ENCODE measurements around the gene HMGCS2.
A peak's percentile ranks its signal among the peaks of the same experiment; 100 is the strongest.
"Not testable (repeated sequence)": the region's sequence is repeated elsewhere in the genome, so short reads cannot be mapped to it uniquely, and the experiment has no call there.

The HMGCS2 gene

DNA sequence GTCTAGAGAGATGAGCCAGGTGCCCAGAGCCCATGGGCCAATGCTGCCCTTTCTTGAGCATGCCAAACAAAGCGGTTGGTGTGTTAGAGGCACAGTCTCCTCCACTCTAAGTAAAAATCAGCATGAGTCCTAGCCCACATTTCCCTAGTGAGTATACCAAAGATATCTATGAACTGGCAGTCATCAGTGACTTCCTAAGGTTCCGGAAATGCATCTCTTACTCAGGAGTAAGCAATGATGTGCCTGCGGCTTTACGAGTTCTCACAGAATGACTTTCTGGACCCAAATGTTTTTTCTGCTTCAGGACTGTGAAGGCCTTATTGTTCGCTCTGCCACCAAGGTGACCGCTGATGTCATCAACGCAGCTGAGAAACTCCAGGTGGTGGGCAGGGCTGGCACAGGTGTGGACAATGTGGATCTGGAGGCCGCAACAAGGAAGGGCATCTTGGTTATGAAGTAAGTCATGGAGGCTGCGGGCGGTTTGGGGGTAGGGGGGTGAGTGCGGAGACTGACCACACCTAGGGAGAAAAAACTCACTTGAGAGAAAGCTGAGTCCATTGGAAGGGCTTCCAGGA, 47.8 kb downstream of the HMGCS2 start:
- TF ChIP-seq POLR2A (IDR thresholded peaks at IDR 0.05; ENCODE audit: low read depth, low read length) = no peak
- FAIRE-seq (no peak), DNase-seq (ENCODE audit: insufficient read length, low spot score) (no peak)

DNA sequence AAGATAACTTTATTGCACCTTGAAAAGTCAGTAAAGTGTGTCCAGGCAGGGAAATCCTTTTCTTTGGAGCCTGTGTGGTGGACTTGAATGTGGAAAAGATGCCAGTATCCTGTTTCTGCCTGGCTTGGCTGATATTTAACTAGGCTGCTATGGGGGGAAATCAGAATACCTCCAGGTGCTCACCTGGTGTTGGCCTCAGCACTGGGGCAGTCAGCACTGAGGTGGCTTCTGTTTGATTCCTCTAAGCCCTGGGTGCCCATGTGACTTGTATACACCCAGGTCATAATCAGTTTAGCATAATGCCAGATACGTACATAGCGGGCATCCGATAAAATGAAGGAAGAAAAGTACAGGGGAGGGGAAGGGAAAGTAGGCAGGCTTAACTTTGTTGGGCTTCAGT, 49.7 kb downstream of the HMGCS2 start:
- no peak for DNase-seq (ENCODE audit: insufficient read length, low spot score)
- no peak for FAIRE-seq
- TF ChIP-seq POLR2A (IDR thresholded peaks at IDR 0.05; ENCODE audit: low read depth, low read length) = no peak

DNA sequence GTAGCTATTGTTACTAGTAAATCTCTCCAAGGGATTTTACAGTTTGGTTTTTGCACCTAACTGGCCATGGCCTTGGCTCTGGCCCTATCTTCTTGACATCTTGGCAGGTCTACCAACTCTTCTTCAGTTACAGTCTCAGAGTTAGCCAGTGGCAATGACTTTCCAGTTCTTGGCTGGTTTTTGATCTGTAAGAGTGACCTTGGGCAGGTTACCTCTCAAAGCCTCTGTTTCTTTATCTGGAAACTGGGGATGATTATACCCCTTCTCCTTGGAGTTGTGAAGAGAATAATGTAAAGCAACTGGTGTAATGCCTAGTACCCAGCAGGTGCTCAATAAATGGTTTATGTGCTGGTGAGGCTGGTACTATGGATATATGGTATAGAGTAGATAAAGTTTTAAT, 50.3 kb downstream of the HMGCS2 start:
- TF ChIP-seq POLR2A (IDR thresholded peaks at IDR 0.05; ENCODE audit: low read depth, low read length) = no peak
- FAIRE-seq (no peak), DNase-seq (ENCODE audit: insufficient read length, low spot score) (no peak)

DNA sequence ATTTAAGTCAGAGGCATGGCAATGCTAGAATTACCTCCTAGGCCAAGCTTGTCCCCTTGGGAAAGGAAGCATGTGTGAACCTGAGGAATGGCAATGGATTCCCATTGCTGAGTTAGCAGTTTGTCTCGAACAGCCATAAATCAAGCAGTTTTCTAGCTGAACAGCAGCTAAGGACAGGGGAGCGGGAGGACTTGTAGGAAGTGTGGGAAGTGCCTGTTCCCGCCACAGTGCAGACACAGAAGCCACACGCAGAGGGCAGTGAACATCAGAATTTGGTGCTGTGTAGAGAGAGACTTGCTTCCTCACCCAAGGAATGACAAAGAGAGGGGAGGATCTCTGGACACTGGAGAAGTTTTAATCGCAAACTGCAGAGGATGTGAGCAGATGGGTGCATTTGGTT, 53.2 kb downstream of the HMGCS2 start:
- no peak for TF ChIP-seq POLR2A (IDR thresholded peaks at IDR 0.05; ENCODE audit: low read depth, low read length)
- no peak for FAIRE-seq
- DNase-seq (ENCODE audit: insufficient read length, low spot score) = no peak

DNA sequence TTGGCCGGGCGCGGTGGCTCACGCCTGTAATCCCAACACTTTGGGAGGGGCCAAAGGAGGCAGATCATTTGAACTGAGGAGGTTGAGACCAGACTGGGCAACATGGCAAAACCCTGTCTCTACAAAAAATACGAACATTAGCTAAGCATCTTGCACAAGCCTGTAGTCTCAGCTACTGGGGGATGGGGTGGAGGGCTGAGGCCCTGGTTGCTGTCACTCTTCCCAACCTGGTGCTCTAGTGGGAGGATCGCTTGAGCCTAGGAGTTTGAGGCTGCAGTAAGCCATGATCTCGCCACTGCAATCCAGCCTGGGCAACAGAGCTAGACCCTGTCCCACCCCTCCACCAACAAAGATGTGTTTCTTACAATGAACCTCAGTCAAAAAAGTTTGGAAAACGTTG, 54.1 kb downstream of the HMGCS2 start:
- DNase-seq (ENCODE audit: insufficient read length, low spot score) (no peak), FAIRE-seq (no peak)
- TF ChIP-seq POLR2A (IDR thresholded peaks at IDR 0.05; ENCODE audit: low read depth, low read length) = no peak

DNA sequence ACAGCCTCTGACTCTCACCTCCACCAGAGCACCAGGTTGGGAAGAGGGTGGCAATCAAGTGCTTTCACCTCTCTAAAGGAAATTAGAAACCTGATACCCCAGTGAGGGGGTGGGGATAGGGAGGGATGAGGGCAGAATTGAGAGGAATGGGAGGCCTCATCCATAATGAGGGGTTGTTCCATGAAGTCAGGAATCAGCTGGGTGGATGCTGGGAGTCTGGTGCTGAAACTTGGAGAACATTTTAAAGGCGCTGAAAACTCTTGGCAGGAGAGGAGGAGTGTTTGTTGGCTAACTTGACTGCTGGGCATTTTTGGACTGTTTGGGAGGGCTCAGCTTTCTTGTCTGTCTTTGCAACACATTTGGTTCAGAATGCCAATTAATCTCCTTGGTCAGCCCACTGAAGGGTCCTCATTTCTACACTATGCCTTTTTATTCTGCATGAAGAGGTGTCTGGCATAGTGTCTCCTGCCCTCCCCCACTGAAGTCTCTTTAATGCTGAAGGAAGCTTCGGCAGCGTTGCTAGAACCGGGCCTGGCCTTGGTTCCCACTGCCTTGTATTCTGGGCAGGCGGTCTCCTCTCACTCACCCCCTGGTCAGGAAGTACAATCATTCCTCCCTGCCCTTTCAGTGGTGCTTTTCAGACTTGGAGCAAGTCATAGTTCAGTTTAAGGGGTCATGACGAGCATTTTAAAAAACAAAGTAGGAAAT, 54.8 kb downstream of the HMGCS2 start:
- FAIRE-seq (no peak), DNase-seq (ENCODE audit: insufficient read length, low spot score) (no peak)
- TF ChIP-seq POLR2A (IDR thresholded peaks at IDR 0.05; ENCODE audit: low read depth, low read length) = no peak

DNA sequence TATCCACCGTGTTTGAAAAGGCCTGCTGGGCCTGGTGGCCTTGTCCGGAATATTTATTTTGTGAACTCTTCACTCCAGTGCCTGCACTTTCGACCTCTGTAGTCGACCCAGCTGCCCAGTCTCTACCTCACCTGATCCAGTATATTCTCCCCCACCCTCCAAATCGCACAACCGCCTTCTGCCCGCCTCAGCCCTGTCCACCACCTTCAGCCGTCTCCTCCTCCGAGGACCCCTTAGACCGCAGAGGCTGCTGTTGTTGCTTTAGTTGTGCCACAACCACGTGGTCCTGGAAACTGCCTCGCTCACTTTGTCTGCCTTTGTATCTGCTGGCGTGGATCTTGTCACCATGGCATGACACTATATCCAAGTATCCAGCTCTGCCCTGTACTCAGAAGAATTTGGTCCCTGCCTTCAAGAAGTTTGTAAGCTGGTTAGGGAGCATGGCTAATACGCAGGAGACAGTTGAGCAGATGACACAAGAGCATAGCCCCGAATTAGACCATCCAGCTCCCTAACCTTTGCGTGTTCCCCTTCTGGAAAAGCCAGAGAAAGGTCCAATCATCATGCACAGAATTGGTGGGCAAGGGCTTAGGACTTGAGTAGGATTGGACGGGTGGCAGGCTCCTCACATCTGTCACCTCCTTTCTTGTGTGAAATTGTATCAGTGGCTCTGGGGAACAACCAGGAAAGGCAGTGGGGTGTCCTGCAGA, 55.5 kb downstream of the HMGCS2 start:
- FAIRE-seq = no peak
- TF ChIP-seq POLR2A (IDR thresholded peaks at IDR 0.05; ENCODE audit: low read depth, low read length) = no peak
- DNase-seq (ENCODE audit: insufficient read length, low spot score) = no peak

DNA sequence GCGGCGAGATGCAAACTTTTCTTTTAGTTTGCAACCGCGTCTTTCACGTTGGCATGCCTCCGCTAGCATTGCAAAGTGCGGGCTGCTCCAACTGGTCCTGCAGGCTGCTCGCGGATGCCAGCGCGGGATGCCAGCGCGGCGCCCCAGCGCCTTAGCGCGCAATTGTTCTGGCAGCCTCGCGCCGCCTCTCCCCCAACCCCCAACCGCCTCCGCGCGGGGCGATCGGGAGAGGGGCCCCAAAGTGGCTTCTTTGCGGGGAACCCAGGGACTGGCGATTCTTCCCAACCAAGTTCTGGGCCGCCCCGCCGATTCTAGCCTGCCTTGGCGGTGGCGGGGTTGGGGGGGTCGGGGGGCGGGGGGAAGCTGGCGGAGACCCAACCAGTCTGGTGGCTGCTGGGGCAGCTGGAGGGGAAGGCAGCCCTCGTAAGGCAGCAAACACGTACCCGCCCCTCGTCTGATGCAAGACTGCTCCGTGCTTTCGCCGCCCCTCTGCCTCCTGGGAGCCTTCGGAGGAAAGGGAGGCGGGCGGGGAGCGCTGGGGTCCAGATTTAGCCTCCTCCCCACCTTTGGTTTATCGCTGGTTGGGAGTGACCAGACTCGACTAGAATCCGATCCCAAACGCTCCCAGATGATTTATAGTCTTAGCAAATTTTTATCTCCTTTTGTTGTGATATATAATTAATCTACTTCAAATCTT, 56.2 kb downstream of the HMGCS2 start:
- no peak; the same call in 1 of the 2 replicates for TF ChIP-seq POLR2A (IDR thresholded peaks at IDR 0.05; ENCODE audit: low read depth, low read length)
- FAIRE-seq = no peak
- DNase-seq (ENCODE audit: insufficient read length, low spot score) = peak; percentile 82

DNA sequence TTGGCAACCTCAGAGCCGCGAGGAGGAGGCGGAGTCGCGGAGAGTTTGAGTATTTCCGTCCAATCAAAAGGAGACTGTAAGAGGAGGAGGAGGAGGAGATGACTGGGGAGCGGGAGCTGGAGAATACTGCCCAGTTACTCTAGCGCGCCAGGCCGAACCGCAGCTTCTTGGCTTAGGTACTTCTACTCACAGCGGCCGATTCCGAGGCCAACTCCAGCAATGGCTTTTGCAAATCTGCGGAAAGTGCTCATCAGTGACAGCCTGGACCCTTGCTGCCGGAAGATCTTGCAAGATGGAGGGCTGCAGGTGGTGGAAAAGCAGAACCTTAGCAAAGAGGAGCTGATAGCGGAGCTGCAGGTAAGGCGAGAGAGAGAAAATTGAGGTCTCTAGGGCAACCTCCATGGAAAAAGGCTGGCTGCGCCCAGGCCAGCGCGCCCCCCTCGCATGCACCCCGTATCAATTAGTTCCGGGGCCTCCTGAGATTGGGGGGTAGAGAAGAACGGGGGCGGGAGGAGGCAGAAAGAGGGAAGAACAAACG, 56.8 kb downstream of the HMGCS2 start, which contains the start of gene PHGDH:
TSS of gene PHGDH (plus strand) at position 131 of the 538 bp plus-strand sequence. CDS start at position 220, 89 bp downstream.
- FAIRE-seq = peak; percentile 74
- DNase-seq (ENCODE audit: insufficient read length, low spot score) = peak; percentile 84
- peak; percentile 64 for TF ChIP-seq POLR2A (IDR thresholded peaks at IDR 0.05; ENCODE audit: low read depth, low read length)

DNA sequence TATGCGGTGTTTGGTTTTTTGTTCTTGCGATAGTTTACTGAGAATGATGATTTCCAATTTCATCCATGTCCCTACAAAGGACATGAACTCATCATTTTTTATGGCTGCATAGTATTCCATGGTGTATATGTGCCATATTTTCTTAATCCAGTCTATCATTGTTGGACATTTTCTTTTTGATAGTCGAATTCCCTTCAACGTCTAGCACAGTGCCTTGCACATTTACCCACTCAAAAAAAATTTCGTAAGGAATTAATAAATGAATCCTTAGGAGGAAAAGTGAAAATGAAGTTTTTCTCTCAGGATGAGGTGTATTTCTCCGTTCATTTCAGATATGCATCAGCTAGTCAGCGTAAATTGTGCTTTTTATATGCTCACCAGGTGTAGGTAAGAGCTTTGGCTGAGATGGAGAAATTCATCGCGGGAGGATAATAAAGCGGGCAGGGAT, 57.3 kb downstream of the HMGCS2 start:
- not testable (repeated sequence) for DNase-seq (ENCODE audit: insufficient read length, low spot score); FAIRE-seq

DNA sequence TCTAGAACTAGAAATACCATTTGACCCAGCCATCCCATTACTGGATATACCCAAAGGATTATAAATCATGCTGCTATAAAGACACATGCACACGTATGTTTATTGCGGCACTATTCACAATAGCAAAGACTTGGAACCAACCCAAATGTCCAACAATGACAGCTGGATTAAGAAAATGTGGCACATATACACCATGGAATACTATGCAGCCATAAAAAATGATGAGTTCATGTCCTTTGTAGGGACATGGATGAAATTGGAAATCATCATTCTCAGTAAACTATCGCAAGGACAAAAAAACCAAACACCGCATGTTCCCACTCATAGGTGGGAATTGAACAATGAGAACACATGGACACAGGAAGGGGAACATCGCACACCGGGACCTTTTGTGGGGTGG, 62.1 kb downstream of the HMGCS2 start:
- not testable (repeated sequence) for FAIRE-seq

DNA sequence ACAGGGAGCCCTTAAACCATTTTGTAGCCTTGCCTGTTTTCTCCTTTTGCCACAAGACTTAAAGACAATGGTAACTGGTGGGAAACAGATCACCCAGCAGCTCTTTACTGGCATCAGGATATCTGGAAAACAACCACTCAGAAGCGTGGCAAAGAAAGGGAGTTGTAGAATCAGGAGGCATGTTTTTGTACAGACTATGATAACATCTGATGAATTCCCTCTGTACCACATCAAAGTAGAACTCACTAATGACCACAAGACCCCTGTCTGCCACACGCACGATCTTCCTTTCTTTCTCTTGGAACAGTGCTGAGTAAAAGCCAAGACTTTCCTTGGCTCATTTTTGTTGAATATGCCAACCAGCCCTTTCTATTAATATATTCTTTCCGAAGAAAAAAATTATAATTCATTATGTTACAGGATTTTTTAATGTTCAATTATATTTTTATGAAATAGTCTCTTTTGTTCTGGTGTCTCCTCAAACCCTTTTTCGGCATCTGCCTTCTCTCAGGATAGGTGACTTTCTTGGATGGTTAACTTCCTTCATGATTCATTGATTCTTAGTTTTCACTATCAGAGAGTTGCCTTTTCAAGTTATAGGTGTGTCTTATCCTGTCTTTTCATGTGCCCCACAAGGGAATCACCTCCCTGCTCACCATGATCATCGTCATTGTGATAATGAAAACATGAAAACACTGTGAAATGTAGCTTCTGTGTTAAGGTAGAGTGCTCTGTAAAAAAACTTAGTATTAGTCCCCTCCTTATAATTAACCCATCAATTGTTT, 64.8 kb downstream of the HMGCS2 start:
- DNase-seq (ENCODE audit: insufficient read length, low spot score) = no peak
- no peak for FAIRE-seq
- no peak for TF ChIP-seq POLR2A (IDR thresholded peaks at IDR 0.05; ENCODE audit: low read depth, low read length)

More for the DNA sequence above, 62.1 kb downstream of the HMGCS2 start:
- DNase-seq (ENCODE audit: insufficient read length, low spot score) = not testable (repeated sequence)

DNA sequence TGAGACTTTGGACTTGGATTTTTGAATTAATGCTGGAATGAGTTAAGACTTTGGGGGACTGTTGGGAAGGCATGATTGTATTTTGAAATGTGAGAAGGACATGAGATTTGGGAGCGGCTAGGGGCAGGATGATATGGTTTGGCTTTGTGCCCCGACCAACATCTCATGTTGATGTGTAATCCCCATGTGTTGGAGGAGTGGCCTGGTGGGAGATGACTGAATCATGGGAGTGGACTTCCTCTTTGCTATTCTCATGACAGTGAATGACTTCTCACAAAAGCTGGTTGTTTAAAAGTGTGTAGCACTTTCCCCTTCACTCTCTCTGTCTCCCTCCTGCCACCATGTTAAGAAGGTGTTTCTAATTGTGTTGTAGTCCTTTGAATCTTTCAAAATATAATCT, 66.3 kb downstream of the HMGCS2 start:
- FAIRE-seq (peak; percentile 79), DNase-seq (ENCODE audit: insufficient read length, low spot score) (no peak)
- no peak for TF ChIP-seq POLR2A (IDR thresholded peaks at IDR 0.05; ENCODE audit: low read depth, low read length)

Measured in H54 (cell line).